DND-41 (cell line): ENCODE measurements around the gene SLC25A38.

Experiments
- ATAC-seq: fragments of 200-7000 bp; cut with Tn5 transposase; 3 replicates; pipeline ENCODE4 v1.9.1; 2021; ENCODE audit warnings: low read depth; ENCODE audit not compliant: insufficient read depth
- DNase-seq: peaks from one replicate; pipeline ENCODE4 v3.0.0-alpha.2; 2020
- H2AFZ ChIP-seq: 2 replicates; pipeline ENCODE4 v1.6.0; 2012; ENCODE audit warnings: low read depth, low read length
- H3K27ac ChIP-seq: 2 replicates; pipeline ENCODE4 v1.5.1; 2012; ENCODE audit warnings: low read length, inconsistent platforms
- H3K27me3 ChIP-seq: fragments of 200-600 bp; sonication (generic); 2 replicates; pipeline ENCODE4 v1.6.0; 2012; ENCODE audit warnings: low read length, mild to moderate bottlenecking, inconsistent platforms; ENCODE audit not compliant: insufficient read depth, poor library complexity
- H3K36me3 ChIP-seq: 2 replicates; pipeline ENCODE4 v1.5.1; 2012; ENCODE audit warnings: low read length, inconsistent platforms; ENCODE audit not compliant: insufficient read depth
- H3K4me1 ChIP-seq: 2 replicates; pipeline ENCODE4 v1.5.1; 2012; ENCODE audit warnings: mild to moderate bottlenecking, low read length; ENCODE audit not compliant: insufficient read depth
- H3K4me2 ChIP-seq: 2 replicates; pipeline ENCODE4 v1.6.0; 2012; ENCODE audit warnings: mild to moderate bottlenecking, moderate library complexity, low read length, inconsistent platforms; ENCODE audit not compliant: insufficient read depth
- H3K4me3 ChIP-seq, 2 experiments: fragments of 200-600 bp in 1 of 2; shearing (Covaris generic) in 1 of 2; 2 replicates each; pipeline ENCODE4 v1.5.1; 2012 to 2016; ENCODE audit warnings: inconsistent platforms in 2 of 2, low read length in 2 of 2, mild to moderate bottlenecking in 2 of 2, low read depth in 1 of 2, moderate library complexity in 1 of 2
- H3K79me2 ChIP-seq: 2 replicates; pipeline ENCODE4 v1.6.0; 2012; ENCODE audit warnings: low read length, inconsistent platforms; ENCODE audit not compliant: insufficient read depth
- H3K9ac ChIP-seq: 2 replicates; pipeline ENCODE4 v1.6.0; 2012; ENCODE audit warnings: low read depth, mild to moderate bottlenecking, inconsistent platforms, low read length, moderate library complexity
- H3K9me3 ChIP-seq: 2 replicates; pipeline ENCODE4 v1.5.1; 2012; ENCODE audit warnings: low read length, moderate library complexity, mild to moderate bottlenecking, inconsistent platforms; ENCODE audit not compliant: insufficient read depth, severe bottlenecking
- H4K20me1 ChIP-seq: 2 replicates; pipeline ENCODE4 v1.6.0; 2012; ENCODE audit warnings: low read length; ENCODE audit not compliant: insufficient read depth
- EZH2 ChIP-seq: IDR thresholded peaks from 3 replicates; pipeline ENCODE4 v1.6.1; 2012; ENCODE audit warnings: borderline replicate concordance, low read depth, mild to moderate bottlenecking, moderate library complexity, low read length, inconsistent platforms; ENCODE audit not compliant: severe bottlenecking
- TF ChIP-seq, protein P1 (sequence below): IDR thresholded peaks from 2 replicates; pipeline ENCODE4 v1.5.1; 2012; ENCODE audit warnings: borderline replicate concordance, low read length, moderate library complexity, mild to moderate bottlenecking; ENCODE audit not compliant: poor library complexity, severe bottlenecking; ENCODE audit errors: extremely low read depth

The SLC25A38 gene

DNA sequence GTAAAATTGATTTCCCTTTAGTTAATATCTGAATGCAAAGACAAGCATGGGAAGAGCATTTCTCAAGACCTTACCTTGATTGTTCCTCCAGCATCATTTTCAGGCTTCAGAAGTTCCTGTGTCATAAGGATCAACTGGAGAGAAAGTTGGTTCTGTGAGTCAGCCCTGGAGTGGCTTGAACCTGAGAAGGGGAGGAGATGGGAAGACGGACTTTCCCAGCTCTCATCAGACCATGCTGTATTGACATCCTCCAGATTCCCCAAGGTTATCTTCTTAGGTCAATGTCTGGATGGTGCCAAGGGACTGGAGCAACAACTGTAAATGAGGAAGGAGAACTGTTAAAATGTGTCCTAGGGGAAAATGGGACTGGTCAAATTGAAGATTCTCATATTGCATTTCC is 44.3 kb downstream of the SLC25A38 start:
- Histone ChIP-seq H4K20me1 (no peaks in the 10 kb centered on the region), H3K36me3 (no peaks in the 10 kb centered on the region), H3K79me2 (no peaks in the 10 kb centered on the region), H2AFZ (no peak overlapping the region), H3K4me3 (no peak overlapping the region), H3K4me2 (no peak overlapping the region), H3K9ac (no peak overlapping the region), H3K4me1 (no peaks in the 10 kb centered on the region), H3K27ac (no peak overlapping the region), H3K9me3 (no peaks in the 10 kb centered on the region), H3K27me3 (no peaks in the 10 kb centered on the region)
- DNase-seq: no peak
- no peak for TF ChIP-seq EZH2
- TF ChIP-seq, protein P1, sequence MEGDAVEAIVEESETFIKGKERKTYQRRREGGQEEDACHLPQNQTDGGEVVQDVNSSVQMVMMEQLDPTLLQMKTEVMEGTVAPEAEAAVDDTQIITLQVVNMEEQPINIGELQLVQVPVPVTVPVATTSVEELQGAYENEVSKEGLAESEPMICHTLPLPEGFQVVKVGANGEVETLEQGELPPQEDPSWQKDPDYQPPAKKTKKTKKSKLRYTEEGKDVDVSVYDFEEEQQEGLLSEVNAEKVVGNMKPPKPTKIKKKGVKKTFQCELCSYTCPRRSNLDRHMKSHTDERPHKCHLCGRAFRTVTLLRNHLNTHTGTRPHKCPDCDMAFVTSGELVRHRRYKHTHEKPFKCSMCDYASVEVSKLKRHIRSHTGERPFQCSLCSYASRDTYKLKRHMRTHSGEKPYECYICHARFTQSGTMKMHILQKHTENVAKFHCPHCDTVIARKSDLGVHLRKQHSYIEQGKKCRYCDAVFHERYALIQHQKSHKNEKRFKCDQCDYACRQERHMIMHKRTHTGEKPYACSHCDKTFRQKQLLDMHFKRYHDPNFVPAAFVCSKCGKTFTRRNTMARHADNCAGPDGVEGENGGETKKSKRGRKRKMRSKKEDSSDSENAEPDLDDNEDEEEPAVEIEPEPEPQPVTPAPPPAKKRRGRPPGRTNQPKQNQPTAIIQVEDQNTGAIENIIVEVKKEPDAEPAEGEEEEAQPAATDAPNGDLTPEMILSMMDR: no peak
- no peak for ATAC-seq

DNA sequence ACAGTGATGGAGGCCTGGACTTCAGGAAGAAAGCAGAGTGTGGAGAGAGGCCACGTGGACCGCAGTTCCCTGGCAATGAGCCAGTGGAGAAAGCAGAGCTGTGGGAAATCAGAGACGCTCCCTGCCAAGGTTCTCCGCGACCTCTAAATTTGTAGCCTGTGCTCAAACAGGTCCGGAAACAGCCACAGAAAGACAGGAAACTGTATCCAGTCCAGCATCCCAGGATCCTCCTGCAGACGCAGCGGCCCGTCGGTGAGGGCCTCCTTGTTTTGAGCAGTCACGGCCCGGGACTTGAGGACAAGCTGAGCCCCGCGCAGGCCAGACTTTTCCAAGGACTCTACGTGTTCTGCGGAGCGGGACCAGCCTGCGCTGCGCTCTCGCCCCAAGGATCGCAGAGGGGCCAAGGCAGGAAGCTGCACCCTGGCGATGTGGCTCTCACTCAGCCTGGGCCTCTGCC is 45.6 kb downstream of the SLC25A38 start:
- Histone ChIP-seq H3K4me1 (no peaks in the 10 kb centered on the region), H3K27me3 (no peaks in the 10 kb centered on the region), H2AFZ (no peak overlapping the region), H3K36me3 (no peaks in the 10 kb centered on the region), H4K20me1 (no peaks in the 10 kb centered on the region), H3K27ac (no peak overlapping the region), H3K79me2 (no peaks in the 10 kb centered on the region), H3K4me3 (no peak overlapping the region), H3K4me2 (no peak overlapping the region), H3K9ac (no peak overlapping the region), H3K9me3 (no peaks in the 10 kb centered on the region)
- TF ChIP-seq, protein P1: no peak
- TF ChIP-seq EZH2: no peak
- DNase-seq (no peak), ATAC-seq (no peak)

DNA sequence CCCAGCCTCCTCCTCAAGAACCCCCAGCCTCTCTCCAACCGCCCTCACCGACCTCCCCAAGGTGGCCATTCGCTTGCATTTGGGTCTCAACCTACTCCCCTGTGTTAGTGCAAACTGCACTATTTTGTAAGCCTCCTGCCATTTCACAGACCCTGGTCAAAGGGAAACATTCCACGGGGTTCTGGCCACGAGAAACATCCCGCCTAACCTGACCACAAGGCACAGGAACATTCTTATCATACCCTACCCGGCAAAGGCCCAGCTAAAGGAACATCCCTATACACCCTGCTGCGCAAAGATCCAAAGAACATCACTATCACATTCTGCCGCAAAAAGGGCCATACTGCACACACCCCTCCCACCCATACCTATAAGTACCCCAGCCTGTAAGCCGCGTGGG is 46.3 kb downstream of the SLC25A38 start:
- no peak overlapping the region for H3K9ac ChIP-seq
- ATAC-seq: no peak
- H2AFZ ChIP-seq: no peak overlapping the region
- no peak overlapping the region for H3K4me3 ChIP-seq
- no peaks in the 10 kb centered on the region for H3K79me2 ChIP-seq
- no peak overlapping the region for H3K4me2 ChIP-seq
- H3K36me3 ChIP-seq: no peaks in the 10 kb centered on the region
- H3K27me3 ChIP-seq: no peaks in the 10 kb centered on the region
- TF ChIP-seq, protein P1: no peak
- TF ChIP-seq EZH2: no peak
- no peaks in the 10 kb centered on the region for H3K4me1 ChIP-seq
- no peak overlapping the region for H3K27ac ChIP-seq
- H4K20me1 ChIP-seq: no peaks in the 10 kb centered on the region
- DNase-seq: no peak
- H3K9me3 ChIP-seq: no peaks in the 10 kb centered on the region

DNA sequence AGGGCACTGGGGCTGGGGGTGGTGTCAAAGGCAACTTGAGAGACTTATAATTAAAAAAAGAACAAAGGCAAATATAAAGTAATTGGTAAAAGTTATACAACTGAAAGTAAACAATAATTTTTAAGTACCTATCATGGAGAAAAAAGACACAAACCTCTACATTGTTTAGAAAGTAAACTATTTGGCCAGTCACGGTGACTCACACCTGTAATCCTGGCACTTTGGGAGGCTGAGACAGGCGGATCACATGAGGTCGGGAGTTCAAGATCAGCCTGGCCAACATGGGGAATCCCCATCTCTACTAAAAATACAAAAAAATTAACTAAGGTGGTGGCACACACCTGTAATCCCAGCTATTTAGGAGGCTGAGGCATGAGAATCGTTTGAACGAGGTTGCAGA is 49.2 kb downstream of the SLC25A38 start:
- ATAC-seq (no peak), DNase-seq (no peak)
- Histone ChIP-seq H3K27ac (no peak overlapping the region), H3K4me1 (no peaks in the 10 kb centered on the region), H3K27me3 (no peaks in the 10 kb centered on the region), H3K4me3 (no peak overlapping the region), H3K9ac (no peak overlapping the region), H3K4me2 (no peak overlapping the region), H3K36me3 (no peaks in the 10 kb centered on the region), H3K79me2 (no peaks in the 10 kb centered on the region), H3K9me3 (no peaks in the 10 kb centered on the region), H2AFZ (no peak overlapping the region), H4K20me1 (no peaks in the 10 kb centered on the region)
- TF ChIP-seq, protein P1: no peak
- TF ChIP-seq EZH2: no peak
